ENCODE data around the gene BNIP1. TPM values are rescaled to one million over a fixed set of nuclear protein-coding genes. Genes with fewer than 3 reads are reported as not detected.

The BNIP1 gene
- total RNA-seq, 4 donors from 2014 or later = 5.4 to 9.4 (median 8.3) TPM

GRCh38 chr5:173165177-173166016 lies 21.1 kb downstream of the BNIP1 start:
- WGBS = 87% methylated on average over 2 of the region's 2 CpGs

GRCh38 chr5:173172166-173172565 lies 27.8 kb downstream of the BNIP1 start:
- Histone ChIP-seq H3K27me3 (peaks cover 0 to 5% (median 0%) of the 10 kb centered on the region in 4 donors), H3K4me3 (no peak overlapping the region), H3K4me1 (no peaks in the 10 kb centered on the region), H3K36me3 (no peaks in the 10 kb centered on the region), H3K9me3 (no peaks in the 10 kb centered on the region), H3K27ac (replicated peaks in 1 of 4) (no peak overlapping the region)
- intact Hi-C loops (cut with DNase I) = no loop called here
- WGBS = 91% methylated on average over 8 of the region's 8 CpGs
- no peak for TF ChIP-seq POLR2A (IDR thresholded peaks at IDR 0.05; ENCODE audit: low read depth)
- no peak for TF ChIP-seq POLR2AphosphoS5 (IDR thresholded peaks at IDR 0.05)
- TF ChIP-seq EP300 (IDR thresholded peaks at IDR 0.05) = no peak
- TF ChIP-seq CTCF (IDR thresholded peaks at IDR 0.05) = no peak
- no peak for DNase-seq (ENCODE audit: extremely low spot score)

More at GRCh38 chr5:173165177-173166016, 21.1 kb downstream of the BNIP1 start:
- H3K36me3 ChIP-seq = peaks cover 13 to 43% (median 39%) of the 10 kb centered on the region in 4 donors
- H3K9me3 ChIP-seq = no peaks in the 10 kb centered on the region
- H3K27ac ChIP-seq (replicated peaks in 1 of 4) = no peak overlapping the region
- intact Hi-C loops (cut with DNase I) = no loop called here
- no peaks in the 10 kb centered on the region for H3K27me3 ChIP-seq
- DNase-seq (ENCODE audit: extremely low spot score) = no peak
- no peak for TF ChIP-seq POLR2A (IDR thresholded peaks at IDR 0.05; ENCODE audit: low read depth)
- no peak for TF ChIP-seq CTCF (IDR thresholded peaks at IDR 0.05)
- TF ChIP-seq POLR2AphosphoS5 (IDR thresholded peaks at IDR 0.05) = no peak
- TF ChIP-seq EP300 (IDR thresholded peaks at IDR 0.05) = no peak
- H3K4me3 ChIP-seq = no peak overlapping the region
- H3K4me1 ChIP-seq = peaks cover 0 to 11% (median 3%) of the 10 kb centered on the region in 4 donors

- intact Hi-C loops (cut with DNase I) = no loop called here
- no peak overlapping the region for H3K27ac ChIP-seq (replicated peaks in 1 of 4)
- peaks cover 0 to 5% (median 0%) of the 10 kb centered on the region in 4 donors for H3K27me3 ChIP-seq
- DNase-seq (ENCODE audit: extremely low spot score) = no peak
- no peaks in the 10 kb centered on the region for H3K36me3 ChIP-seq
- H3K9me3 ChIP-seq = peaks cover 0 to 6% (median 3%) of the 10 kb centered on the region in 4 donors
- H3K4me1 ChIP-seq = no peaks in the 10 kb centered on the region
- WGBS = 40% methylated on average over 4 of the region's 4 CpGs
- no peak overlapping the region for H3K4me3 ChIP-seq
- TF ChIP-seq EP300 (IDR thresholded peaks at IDR 0.05) (no peak), POLR2A (IDR thresholded peaks at IDR 0.05; ENCODE audit: low read depth) (no peak), CTCF (IDR thresholded peaks at IDR 0.05) (no peak)
Observed at GRCh38 chr5:173175523-173175922, 31.2 kb downstream of the BNIP1 start.

GRCh38 chr5:173178369-173178910 lies 34.1 kb downstream of the BNIP1 start:
- TF ChIP-seq POLR2A (IDR thresholded peaks at IDR 0.05; ENCODE audit: low read depth) (no peak), CTCF (IDR thresholded peaks at IDR 0.05) (no peak), EP300 (IDR thresholded peaks at IDR 0.05) (no peak), POLR2AphosphoS5 (IDR thresholded peaks at IDR 0.05) (no peak)
- no peaks in the 10 kb centered on the region for H3K36me3 ChIP-seq
- no peaks in the 10 kb centered on the region for H3K4me1 ChIP-seq
- no peak overlapping the region for H3K4me3 ChIP-seq
- peaks cover 0 to 13% (median 4%) of the 10 kb centered on the region in 4 donors for H3K9me3 ChIP-seq
- DNase-seq (ENCODE audit: extremely low spot score) = no peak
- peaks cover 0 to 5% (median 0%) of the 10 kb centered on the region in 4 donors for H3K27me3 ChIP-seq
- no peak overlapping the region for H3K27ac ChIP-seq (replicated peaks in 1 of 4)
- WGBS = 86% methylated on average over 12 of the region's 12 CpGs
- intact Hi-C loops (cut with DNase I) = no loop called here
